HG03103 (cell line): ENCODE results near the gene NPR3.
"Not testable (repeated sequence)": the region's sequence is repeated elsewhere in the genome, so short reads cannot be mapped to it uniquely, and the experiment has no call there.

ENCODE experiments used
- ATAC-seq: cut with Tn5 transposase; IDR thresholded peaks from one replicate; pipeline ENCODE4 v1.9.1; 2021; ENCODE audit warnings: low read depth; ENCODE audit not compliant: unreplicated experiment

The NPR3 gene

GRCh38 chr5:32803656-32804055 lies 92.5 kb downstream of the NPR3 start:
- no peak for ATAC-seq

DNA sequence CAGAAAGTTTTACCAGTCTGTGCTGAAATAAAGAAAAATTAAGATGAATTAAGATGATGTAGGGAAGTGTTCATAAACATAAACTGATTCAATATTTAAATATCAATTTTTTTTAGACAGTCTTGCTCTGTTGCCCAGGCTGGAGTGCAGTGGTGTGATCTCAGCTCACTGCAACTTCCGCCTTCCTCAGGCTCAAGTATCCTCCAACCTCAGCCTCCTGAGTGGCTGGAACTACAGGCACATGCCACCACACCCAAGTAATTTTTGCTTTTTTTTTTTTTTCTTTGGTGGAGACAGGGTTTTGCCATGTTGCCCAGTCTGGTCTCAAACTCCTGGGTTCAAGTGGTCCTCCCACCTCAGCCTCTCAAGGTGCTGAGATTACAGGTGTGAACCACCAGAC lies 94.3 kb downstream of the NPR3 start:
- ATAC-seq = not testable (repeated sequence)

GRCh38 chr5:32805971-32806638 lies 95.0 kb downstream of the NPR3 start:
- ATAC-seq = no peak

DNA sequence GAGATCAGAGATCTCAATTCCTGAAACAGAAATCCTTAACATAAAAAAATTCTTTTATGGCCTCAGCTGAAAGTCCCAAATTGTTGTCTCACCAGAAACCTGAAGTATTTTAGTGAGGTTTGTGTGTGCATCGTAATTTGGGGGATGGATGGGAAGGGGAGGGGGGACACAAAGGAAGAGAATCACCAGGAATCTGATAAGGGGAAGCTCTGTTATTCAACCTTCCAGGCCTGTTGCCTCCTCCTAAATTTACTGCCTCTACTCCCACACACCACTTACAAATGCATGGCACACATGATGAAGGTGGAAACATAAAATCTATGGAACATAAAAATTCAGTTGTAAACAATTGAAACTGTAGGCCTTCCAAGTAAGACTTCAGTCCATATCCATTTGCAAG lies 97.7 kb downstream of the NPR3 start:
- no peak for ATAC-seq

GRCh38 chr5:32810804-32811203 lies 99.7 kb downstream of the NPR3 start:
- ATAC-seq = no peak

- ATAC-seq = no peak
These were observed 101.3 kb downstream of the NPR3 start for GRCh38 chr5:32812399-32812798.

DNA sequence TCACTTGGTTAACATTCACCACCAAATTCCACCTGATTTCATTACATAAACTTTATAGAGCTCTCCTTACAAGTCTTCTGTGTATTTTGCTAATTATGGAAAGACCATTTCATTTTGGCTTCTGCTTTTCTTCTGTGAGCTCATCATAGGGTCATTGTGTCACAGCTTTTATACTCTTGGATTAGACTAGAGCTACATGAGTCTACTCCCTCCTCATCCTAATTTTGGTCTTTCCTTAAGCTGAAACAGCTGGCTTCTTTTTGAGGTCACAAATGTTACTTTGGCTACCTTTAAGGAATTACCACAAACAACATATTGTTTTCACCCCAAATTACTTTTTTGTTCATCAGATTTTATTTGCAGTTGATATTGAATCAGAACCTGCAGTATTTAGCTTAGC lies 103.0 kb downstream of the NPR3 start:
- no peak for ATAC-seq

DNA sequence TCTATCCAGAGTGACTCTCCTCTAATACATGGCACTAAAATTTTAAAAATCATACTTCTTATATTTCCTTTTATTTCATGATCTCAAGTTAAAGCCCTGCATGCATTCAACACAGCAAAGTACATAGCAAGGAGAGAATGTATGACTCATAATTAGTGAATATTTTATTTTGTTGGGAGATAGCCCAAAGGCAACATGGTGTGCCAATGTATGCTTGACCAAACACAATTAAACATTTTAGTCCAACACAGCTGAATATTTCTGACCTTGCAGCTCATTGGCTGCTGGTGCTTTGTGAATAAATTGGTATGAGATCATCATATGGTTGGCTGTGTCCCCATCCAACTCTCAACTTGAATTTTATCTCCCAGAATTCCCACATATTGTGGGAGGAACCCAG lies 103.5 kb downstream of the NPR3 start:
- no peak for ATAC-seq

DNA sequence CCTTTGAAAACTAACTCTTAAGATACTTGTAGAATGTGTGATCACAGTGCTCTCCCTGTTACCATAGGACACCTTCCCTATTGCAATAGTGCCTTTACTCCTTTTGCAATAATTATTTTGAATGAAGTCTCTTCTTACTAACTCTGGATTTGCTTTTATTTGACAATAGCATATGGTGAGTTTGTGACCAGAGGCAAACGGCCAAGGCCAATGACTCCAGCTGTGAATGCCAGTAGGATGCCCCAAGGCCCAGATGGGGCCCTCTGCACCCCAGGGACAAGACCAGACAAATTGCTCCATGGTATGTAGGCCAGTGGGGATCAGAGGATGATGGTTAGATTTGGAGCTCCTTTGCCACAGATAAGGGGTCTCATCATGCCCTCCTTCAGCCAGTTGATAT lies 116.9 kb downstream of the NPR3 start:
- ATAC-seq = no peak

- no peak for ATAC-seq
These were observed 117.4 kb downstream of the NPR3 start for GRCh38 chr5:32828492-32828891.

GRCh38 chr5:32831624-32832023 lies 120.5 kb downstream of the NPR3 start:
- ATAC-seq = no peak

DNA sequence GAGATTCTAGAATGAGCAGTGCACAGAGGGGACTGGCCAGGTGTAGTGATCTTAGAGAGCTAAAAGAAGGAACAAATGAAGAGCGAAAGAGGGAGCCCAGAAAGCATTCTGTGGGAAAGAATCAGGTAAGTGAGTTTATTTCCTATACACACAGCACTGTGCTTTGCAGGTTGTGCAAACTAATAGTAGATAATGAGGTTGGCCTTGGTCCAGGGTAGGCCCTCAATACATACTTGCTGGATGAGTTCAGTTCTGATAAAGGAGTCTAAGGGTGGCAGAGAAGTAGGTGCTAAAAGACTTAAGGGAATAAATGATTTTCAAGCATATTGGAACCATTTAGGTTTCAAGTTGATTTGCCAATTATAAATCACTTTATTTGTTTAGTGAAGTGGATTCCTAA lies 122.0 kb downstream of the NPR3 start:
- ATAC-seq = no peak

DNA sequence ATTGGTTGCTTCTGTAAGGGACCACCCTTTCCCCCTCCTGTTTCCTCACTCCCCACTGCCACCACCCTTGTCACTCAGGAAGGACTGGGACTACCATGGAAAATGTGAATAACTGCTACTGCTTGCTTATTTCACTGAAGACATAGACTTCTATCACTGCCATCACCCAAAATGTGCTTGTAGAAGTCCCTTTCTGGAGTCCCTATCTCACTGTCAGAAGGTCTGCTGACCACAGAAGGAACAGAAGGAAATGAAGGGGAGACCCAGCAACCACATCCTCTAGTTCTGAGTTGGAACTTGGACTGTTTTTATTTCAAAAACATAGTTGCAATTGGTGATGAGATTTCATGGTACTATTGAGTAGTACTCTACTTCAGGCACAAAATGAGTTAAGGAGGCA lies 122.5 kb downstream of the NPR3 start:
- ATAC-seq = no peak

DNA sequence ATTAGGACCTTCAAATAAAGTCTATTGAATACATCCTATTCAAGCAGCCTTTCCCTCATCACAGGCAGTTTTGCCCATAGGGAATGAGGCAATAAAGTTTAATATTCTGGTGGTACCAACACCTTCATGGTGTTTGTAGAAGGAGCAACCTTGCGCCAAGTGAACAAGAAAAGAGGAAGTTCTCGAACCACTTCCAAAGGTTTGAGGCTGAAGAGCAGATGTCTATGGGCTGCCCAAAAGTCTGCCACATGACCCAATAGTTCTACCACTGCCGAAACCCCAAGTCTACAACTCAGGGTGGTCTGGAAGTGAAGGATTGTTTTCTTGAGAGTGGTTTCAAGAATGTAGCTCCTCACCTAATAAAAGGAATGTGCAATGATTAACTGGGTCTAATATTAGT lies 123.1 kb downstream of the NPR3 start:
- ATAC-seq = no peak

DNA sequence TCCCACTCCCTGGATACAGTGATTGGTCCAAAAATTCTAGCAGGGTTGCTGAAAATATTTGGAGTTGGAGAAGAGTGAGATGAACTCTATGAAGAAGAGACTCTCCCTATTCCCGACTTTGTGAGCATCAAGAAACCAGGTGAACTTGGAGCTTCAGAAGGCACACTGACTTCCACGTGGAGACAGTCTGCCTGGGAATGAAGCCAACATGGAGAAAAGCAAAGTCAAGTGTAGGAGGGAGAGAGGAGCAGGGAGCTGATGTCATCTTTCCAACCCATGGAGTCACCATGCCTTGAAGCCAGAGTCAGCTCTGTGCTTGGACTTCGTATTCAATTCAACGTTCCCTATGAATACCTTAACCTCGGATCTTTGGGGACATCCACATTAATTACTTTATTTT lies 125.1 kb downstream of the NPR3 start:
- ATAC-seq = no peak

GRCh38 chr5:32837211-32837610 lies 126.1 kb downstream of the NPR3 start:
- no peak for ATAC-seq

DNA sequence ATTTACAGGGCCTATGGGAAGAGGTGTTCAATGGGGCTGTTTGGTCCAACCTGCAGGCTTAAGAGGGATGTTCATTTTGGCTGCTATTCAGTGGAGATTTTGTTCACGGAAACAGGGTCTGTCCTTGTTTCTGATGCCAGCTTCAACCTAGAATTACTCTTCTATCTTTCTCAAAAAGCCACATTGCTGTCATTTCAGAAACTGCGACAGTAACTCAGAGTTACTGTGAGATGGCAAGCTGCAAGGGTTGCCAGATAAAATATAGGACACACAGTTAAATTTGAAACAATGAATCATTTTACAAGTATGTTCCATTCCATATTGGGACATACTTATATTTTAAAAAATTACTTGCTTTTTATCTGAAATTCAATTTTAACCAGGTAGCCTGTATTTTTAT lies 128.0 kb downstream of the NPR3 start:
- ATAC-seq = no peak

DNA sequence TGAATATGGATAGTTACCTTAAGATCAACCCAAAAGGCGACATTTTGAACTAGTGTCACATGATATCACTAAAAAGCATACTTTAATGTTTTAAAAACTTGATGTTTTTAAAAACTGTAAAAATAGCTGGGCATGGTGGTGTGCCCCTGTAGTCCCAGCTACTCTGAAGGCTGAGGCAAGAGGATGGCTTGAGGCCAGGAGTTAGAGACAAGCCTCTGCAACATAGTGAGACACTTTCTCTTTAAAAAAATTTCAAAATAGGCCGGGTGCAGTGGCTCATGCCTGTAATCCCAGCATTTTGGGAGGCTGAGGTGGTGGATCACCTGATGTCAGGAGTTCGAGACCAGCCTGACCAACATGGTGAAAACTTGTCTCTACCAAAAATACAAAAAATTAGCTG lies 129.5 kb downstream of the NPR3 start:
- ATAC-seq = no peak
